Measurements from ENCODE around the gene CARF.

CARF gene

DNA sequence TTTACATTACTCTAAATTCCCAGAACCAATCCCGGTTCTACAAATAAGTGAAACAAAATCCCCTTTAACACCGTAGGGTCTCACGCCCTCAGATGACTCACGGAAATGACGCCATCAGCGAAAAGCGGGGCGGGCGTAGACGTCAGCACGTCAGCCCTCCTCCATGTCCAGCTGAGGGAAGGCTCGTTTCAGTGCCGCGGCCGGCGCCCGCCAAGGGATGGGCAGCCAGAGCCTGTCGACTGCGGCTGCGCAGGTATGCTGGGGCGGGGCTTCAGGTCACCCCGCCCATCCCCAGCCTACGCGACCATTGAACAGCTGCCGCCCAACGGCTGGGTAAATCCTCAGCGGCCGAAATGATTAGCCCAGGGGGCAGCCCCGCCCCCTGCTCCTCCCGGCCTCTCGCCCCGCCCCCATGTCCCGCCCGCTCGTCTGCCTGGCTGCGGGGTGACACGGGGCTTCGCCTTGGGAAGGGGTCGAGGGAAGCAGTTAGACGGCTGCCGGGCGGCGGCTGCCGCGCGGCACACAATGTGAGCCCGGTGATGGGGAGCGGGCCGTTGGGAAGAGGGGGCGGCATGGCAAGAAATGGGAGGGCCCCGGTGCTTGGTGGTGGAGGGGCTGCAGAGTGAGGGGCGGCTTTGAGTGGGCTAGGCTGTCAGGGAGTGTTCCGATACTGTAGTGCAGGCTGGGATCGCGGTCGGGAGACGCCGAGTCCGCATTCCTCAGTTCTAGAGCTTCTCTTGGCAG, 102.6 kb downstream of the CARF start, which contains the start of gene NBEAL1:
NBEAL1 (plus strand) TSS at position 420 of the 744 bp plus-strand sequence. CDS start 1,510 bp downstream, outside the sequence.
- peak; percentile 96 for DNase-seq (ENCODE audit: insufficient read length, low spot score)
- FAIRE-seq = peak; percentile 99

DNA sequence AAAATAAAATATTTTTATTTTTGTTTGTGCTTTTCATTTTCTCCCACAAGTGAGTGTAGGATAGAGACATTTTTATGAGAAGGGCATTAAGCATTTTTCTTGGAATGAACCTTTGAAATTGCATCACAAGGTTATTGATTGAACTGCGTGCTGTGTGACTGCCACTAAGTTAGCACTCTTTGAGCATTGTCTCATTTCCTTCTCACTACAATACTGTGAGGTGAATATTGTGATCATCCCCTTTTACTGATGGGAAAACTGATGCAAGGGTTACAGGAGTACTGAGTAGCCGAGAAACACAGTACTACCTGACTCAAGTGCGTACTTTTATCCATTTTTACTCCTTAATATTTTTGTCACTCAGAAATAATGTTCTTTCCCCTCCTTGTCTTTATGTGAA, 104.6 kb downstream of the CARF start:
- no peak for FAIRE-seq

GRCh38 chr2:203018181-203018580, 106.1 kb downstream of the CARF start:
- DNase-seq (ENCODE audit: insufficient read length, low spot score) (no peak), FAIRE-seq (no peak)

More for the DNA sequence above, 104.6 kb downstream of the CARF start:
- DNase-seq (ENCODE audit: insufficient read length, low spot score) = no peak

DNA sequence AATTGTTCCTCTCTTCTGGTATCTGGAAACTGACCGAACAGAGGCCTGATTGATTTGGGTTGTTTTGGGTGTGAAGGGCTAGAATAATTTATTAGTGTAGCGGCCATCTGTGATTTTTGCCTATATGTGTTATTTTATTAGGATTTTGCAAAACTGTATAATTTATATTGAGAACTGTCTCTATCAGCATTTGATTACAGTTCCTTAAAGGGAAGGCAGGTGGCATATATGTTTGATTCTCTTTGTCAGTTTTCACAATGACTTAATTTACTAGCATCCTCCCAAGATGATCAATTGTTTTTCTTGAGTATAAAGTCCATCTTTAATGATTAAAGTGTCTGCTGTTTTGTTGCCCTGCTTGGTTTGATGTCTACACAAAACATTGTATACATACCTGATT, 107.1 kb downstream of the CARF start:
- DNase-seq (ENCODE audit: insufficient read length, low spot score) = no peak
- no peak for FAIRE-seq

DNA sequence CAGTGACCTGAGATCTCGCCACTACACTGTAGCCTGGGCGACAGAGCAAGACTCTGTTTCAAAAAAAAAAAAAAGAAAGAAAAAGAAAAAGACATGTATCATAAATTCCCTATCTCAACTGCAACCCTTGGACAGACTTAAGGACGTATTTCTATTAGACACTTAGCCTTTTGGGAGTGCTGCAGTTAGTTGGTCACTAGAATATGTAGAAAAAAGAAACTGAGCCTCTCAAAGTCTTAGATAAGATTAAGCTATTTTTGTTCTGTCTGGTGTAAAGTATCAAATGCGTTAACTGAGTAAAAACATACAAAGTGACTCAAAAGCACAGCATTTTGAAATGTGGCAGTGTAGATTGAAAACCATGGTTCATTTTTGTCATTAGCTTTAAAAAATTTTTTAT, 109.9 kb downstream of the CARF start:
- no peak for FAIRE-seq
- no peak for DNase-seq (ENCODE audit: insufficient read length, low spot score)

GRCh38 chr2:203022751-203023150, 110.7 kb downstream of the CARF start:
- DNase-seq (ENCODE audit: insufficient read length, low spot score) (no peak), FAIRE-seq (no peak)

GRCh38 chr2:203025592-203025991, 113.5 kb downstream of the CARF start:
- no peak for DNase-seq (ENCODE audit: insufficient read length, low spot score)
- FAIRE-seq = no peak

- FAIRE-seq (no peak), DNase-seq (ENCODE audit: insufficient read length, low spot score) (no peak)
Measured at GRCh38 chr2:203030545-203030944, 118.5 kb downstream of the CARF start.

- FAIRE-seq (no peak), DNase-seq (ENCODE audit: insufficient read length, low spot score) (no peak)
Measured at GRCh38 chr2:203030991-203031390, 118.9 kb downstream of the CARF start.

DNA sequence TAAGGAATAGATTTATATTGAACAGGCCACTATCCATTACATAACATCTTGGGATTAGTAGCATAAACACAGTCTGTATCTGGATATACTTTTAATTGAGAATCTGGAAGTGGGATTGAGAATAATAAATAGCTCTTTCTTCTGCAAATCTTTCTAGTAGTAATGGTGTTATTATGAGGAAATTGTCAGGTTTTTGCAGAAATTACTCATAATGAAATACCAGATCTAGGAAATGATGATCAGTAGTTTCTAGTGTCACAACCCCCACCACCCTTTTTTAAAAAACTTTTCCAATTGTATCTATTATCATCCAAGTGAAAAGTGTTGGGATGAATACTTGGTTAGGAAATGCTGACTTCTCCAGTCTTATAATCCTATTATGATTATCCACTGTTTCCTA, 121.3 kb downstream of the CARF start:
- no peak for DNase-seq (ENCODE audit: insufficient read length, low spot score)
- FAIRE-seq = no peak

- no peak for DNase-seq (ENCODE audit: insufficient read length, low spot score)
- FAIRE-seq = no peak
Measured at GRCh38 chr2:203035879-203036470, 123.9 kb downstream of the CARF start.
